22Rv1 (cell line): Measurements from ENCODE around the gene OSBPL2.

Source experiments
- H3K27ac ChIP-seq: fragments of 450-650 bp; 2 replicates; pipeline ENCODE4 v1.5.1; 2017
- CTCF ChIP-seq: fragments of 450-650 bp; IDR thresholded peaks from 2 replicates; pipeline ENCODE4 v1.5.1; 2017; ENCODE audit warnings: mild to moderate bottlenecking
- ZFX ChIP-seq: fragments of 450-650 bp; IDR thresholded peaks from 2 replicates; pipeline ENCODE4 v1.6.1; 2017; ENCODE audit warnings: antibody characterized with exemption, borderline replicate concordance

The OSBPL2 gene

GRCh38 chr20:62297449-62298227 is 59.3 kb downstream of the OSBPL2 start:
- TF ChIP-seq CTCF = no peak
- no peak overlapping the region for H3K27ac ChIP-seq

GRCh38 chr20:62298577-62299249 is 60.4 kb downstream of the OSBPL2 start:
- no peak for TF ChIP-seq CTCF
- TF ChIP-seq ZFX = no peak
- H3K27ac ChIP-seq = no peak overlapping the region

- no peak for TF ChIP-seq CTCF
- TF ChIP-seq ZFX = no peak
- H3K27ac ChIP-seq = no peak overlapping the region
Observed at GRCh38 chr20:62299666-62300236, 61.4 kb downstream of the OSBPL2 start.

GRCh38 chr20:62300319-62300718 is 62.0 kb downstream of the OSBPL2 start:
- 0 out of 2 replicates have a peak overlapping the region, but pooled peaks have one; percentile 95 for H3K27ac ChIP-seq
- TF ChIP-seq ZFX = no peak
- no peak for TF ChIP-seq CTCF

- TF ChIP-seq ZFX = no peak
- no peak for TF ChIP-seq CTCF
- peak overlapping the region; percentile 95 for H3K27ac ChIP-seq
Observed at GRCh38 chr20:62301111-62301668, 62.9 kb downstream of the OSBPL2 start.

GRCh38 chr20:62301773-62302340 is 63.5 kb downstream of the OSBPL2 start:
- TF ChIP-seq ZFX (no peak), CTCF (peak; percentile 79)
- peak overlapping the region; percentile 95 for H3K27ac ChIP-seq
